Glomerular endothelial cell (primary cell): ENCODE measurements around the gene NCR3LG1. TPM values are rescaled to one million over a fixed set of nuclear protein-coding genes. Genes with fewer than 3 reads are reported as not detected.
A peak's percentile ranks its signal among the peaks of the same experiment; 100 is the strongest.

Experiments used
- DNase-seq: peaks from one replicate; pipeline ENCODE4 v3.0.0-alpha.2; 2011; ENCODE audit warnings: low read depth, low spot score; ENCODE audit errors: extremely low read depth
- total RNA-seq: library from RNA; depleted of rRNA; stranded (reverse); fragments of >200 nt; gene quantifications from 2 replicates; pipeline ENCODE4 v1.2.3, GENCODE V29; 2015

Gene NCR3LG1, protein sequence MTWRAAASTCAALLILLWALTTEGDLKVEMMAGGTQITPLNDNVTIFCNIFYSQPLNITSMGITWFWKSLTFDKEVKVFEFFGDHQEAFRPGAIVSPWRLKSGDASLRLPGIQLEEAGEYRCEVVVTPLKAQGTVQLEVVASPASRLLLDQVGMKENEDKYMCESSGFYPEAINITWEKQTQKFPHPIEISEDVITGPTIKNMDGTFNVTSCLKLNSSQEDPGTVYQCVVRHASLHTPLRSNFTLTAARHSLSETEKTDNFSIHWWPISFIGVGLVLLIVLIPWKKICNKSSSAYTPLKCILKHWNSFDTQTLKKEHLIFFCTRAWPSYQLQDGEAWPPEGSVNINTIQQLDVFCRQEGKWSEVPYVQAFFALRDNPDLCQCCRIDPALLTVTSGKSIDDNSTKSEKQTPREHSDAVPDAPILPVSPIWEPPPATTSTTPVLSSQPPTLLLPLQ
- total RNA-seq: 5.5 and 5.6 TPM in 2 replicates

GRCh38 chr11:17351510-17352176 lies at the start of gene NCR3LG1:
NCR3LG1 (plus strand) TSS chr11:17351800; CDS start chr11:17351970, 170 bp downstream.
- DNase-seq: no peak

GRCh38 chr11:17313349-17314231 lies 38.0 kb upstream of the NCR3LG1 start:
- no peak for DNase-seq

DNA sequence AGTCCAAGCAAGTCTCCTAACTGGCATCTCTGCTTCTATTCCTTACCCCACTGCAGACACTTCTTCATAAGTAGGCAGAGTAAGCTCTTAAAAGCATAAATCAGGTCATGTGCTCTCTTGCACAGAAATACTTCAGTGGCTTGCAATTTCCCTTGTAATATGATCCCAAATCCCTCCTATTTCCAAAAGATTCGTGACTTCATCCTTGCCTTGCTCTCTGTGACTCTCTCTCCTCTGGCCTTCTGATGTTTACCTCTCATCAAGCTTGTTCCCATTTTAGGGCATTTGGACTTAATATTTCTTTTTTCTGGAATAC lies 37.4 kb upstream of the NCR3LG1 start:
- DNase-seq: peak; percentile 3

GRCh38 chr11:17314904-17315426 lies 36.6 kb upstream of the NCR3LG1 start:
- DNase-seq: no peak

DNA sequence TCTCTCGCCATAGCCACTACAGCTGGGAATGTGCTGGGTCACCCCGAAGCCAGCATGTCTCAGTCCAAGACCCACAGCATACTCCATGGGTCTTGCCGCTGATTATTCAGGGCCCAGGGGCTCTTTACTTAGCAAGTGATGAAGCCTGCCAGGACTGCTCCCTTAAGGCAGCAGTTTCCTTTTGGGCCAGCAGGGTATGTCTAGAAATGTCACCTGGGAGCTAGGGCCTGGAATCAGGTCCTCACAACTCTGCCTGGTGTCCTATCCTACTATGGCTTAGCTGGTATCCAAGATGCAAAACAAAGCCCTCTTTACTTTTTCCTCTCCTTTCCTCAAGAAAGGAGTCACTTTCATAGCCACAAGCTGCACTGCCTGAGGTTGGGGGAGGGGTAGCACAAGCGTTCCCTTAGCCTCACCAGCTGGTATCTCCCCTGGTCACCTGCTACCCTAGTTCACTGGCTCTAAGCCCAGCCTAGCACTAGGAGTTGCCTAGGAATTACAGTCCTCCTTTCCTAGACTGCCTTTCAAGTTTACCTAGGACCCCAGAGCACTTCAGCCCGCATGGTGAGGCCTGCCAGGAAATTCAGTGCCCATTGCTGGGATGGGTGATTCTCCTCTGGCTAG lies 22.6 kb upstream of the NCR3LG1 start:
- DNase-seq: no peak

GRCh38 chr11:17331669-17332068 lies 19.9 kb upstream of the NCR3LG1 start:
- DNase-seq: no peak

- no peak for DNase-seq
Measured at GRCh38 chr11:17333799-17334586, 17.6 kb upstream of the NCR3LG1 start.

- no peak for DNase-seq
Measured at GRCh38 chr11:17343257-17343656, 8.3 kb upstream of the NCR3LG1 start.

DNA sequence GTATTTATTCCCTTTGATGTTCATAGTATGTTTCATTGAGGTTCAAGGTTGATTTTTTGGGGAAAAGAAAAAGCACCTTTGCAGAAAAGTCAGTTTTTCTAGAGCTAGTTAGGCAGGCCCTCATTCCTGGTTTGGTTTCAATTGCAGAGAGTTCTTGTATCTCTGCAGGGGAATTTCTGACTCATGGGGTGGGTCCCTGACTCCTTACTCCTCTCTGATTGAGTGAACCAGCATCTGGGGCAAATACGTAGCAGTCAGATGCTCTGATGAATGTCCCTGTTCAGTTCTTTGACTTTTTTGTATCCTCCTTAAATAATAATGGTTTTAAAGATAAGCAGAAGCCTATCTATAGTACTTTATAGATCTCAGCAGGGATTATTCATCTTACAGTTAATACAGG lies 7.7 kb upstream of the NCR3LG1 start:
- no peak for DNase-seq

DNA sequence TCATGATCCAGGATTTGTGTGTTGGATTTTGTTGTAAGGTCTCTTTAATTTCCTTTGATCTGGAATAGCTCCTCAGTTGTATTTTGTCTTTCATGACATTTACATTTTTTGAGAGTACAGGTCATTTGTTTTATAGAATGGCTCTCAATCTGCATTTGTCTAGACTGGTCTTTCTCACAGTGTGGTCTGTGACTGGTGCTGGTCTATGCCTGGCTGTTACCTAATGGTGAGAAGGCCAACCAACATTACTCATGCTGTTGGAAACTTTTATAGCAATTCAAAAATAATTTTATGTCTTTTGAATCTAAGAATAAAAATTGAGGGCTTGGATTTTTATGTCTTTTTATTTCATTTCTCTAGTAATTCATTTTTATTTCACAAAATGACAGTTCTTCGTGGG lies 3.9 kb upstream of the NCR3LG1 start:
- DNase-seq: no peak

DNA sequence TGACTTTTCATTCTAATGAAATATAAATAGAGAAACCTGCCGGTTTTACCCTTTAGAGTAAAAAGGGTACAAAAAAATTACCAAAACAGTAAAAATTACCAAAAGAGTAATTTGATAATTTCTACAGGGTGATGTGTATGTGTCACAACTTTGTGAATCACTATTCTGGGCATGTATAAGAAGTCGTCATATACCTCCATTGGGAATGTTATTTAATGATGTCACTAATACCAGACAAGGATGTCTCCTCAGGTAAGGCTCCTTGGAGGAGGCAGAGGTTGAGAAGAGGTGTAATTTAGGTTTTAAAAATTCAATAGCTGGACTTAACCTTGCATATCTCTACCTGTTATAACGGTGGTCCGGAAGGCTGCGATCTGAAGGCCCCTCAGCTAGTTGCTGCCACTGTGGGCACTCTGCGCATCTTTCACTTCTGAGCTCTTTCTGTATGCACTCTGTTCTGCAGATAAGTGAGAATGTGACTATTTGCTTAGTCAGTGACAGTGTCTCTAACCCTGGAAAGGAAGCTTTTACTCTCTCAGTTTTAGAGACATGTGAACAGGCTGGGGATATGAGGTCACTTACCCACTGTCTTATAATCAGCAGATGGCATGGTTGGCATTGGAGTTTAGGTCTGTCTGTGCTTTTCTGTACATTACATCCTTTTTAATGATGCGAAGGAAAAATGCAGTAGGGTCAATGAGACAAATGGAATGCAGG lies 987 bp upstream of the NCR3LG1 start:
- DNase-seq: no peak

GRCh38 chr11:17351172-17351509 lies 459 bp upstream of the NCR3LG1 start:
- no peak for DNase-seq

DNA sequence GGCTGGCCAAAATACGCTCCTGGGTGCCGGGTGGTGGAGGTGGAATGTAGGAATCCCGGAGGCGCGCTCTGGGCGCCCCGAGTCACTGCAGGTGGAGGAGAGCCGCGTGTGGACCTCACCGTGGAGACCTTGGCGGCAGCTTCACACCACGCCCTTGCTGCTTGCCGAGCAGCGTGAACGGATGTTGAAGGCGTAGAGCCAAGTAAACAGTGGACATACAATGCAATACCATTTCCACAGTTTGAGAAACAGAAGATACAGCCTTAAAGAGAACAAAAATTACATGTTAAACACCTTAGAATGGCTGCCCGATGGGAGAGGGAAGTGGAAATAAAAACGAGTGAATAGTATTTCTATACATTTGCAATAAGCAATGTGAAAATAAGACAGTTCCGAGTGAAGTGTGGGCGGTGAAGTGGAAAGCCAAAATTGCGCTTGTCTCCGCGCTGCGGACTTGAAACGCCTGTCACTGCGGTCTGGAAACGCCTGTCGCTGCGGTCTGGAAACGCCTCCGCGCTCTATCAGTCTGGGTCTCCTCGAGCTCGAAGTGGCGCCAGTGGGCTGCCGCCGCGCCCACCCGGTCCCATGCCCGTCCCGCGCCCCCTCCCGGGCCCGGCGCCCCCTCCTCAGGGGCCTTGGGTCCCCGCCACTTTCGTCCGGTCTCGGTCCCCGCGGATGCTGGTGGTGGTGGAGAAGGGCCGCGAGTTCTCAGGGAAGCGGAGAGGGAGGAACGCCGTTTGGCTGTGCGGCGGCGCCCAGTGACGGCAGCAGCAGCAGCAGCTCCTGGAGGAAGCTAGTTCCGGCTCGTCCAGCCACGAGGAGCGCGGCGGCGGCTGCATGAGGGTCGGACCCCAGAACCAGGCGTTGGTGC lies 1.6 kb downstream of the NCR3LG1 start:
- DNase-seq: no peak

DNA sequence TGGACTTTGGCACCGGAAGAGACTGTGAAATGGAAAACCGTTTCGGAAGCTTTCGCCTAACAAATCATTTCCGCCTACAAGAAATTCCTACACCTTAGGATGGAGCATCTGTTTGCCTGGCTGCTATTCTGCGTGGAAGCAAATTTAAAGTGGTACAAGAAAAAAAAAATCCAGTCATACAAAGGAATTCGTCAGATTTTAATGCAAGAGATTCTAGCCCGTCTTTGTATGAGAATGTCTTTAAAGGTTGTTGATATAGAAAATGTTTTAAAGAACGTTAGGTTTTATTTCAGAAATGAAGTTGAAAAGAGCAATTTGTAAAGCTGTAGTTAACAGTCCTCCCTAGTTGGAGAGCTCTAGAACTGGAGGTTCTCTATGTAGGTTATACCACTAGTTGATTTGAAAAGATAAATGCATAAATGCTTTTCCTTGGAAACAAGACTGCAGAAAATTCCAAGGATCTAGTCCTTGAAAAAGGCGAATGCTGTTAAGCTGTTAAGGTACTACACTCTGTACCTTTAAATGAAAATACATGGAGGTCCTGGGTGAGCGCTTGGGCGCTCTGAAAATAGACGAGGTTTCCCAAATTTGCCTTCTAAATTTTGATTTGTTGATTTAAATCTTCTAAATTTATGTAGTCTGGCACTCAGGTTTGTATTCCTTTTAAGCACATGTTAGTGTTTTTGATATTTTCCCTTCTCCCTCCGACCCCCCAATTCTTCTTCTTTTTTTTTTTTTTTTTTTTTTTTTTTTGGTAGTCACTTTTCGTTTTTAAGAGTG lies 2.4 kb downstream of the NCR3LG1 start:
- no peak for DNase-seq

- peak; percentile 58 for DNase-seq
Measured at GRCh38 chr11:17354601-17354991, 3.0 kb downstream of the NCR3LG1 start.

GRCh38 chr11:17366495-17366894 lies 14.9 kb downstream of the NCR3LG1 start:
- no peak for DNase-seq

DNA sequence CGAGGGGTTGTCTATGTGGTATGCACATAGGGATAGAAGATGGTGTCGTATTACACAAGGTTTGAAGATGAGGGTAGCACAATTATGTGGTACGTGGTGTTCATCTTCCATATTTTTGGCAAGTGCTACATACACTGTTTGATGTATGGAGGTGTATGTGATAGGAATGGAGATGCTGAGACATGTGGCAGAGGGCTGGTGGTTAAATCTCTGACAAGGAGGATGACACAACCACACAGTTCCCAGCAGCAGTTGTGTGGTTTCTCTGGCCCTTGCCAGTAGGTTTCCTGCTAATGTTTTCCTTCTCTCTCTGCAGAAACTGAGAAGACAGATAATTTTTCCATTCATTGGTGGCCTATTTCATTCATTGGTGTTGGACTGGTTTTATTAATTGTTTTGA lies 17.0 kb downstream of the NCR3LG1 start:
- no peak for DNase-seq

DNA sequence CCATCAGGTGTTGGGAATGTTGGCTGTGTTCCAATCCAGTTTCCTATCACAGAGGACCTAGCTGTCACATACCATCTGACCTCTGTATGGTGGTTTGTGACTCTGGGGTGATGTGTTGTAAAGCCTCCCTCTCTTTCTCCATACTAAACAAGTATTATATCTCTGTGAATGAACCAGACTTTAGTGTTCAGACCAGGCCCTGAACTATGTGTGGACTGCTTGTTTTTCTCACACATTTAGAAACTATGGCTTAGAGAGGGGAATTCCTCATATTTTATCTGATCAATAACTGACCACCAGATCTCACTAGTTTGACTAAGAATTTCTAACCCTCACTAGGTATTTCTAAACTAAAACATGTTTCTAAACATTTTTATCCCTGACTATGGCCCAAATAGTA lies 17.5 kb downstream of the NCR3LG1 start:
- DNase-seq: no peak
